ENCODE results near the gene TMEM185B. TPM values are rescaled to one million over a fixed set of nuclear protein-coding genes. Genes with fewer than 3 reads are reported as not detected.

TMEM185B gene
- total RNA-seq, 2 donors from 2014 or later, result 20.9 to 21.1 TPM

GRCh38 chr2:120245520-120246332 lies 22.5 kb upstream of the TMEM185B start:
- Mint-ChIP-seq H3K36me3 (ENCODE audit: insufficient read depth in 2 of 2) (peaks cover 2 to 7% of the 10 kb centered on the region in 2 donors), H3K9me3 (peaks cover 4 to 6% of the 10 kb centered on the region in 2 donors), H3K27ac (no peak overlapping the region), H3K27me3 (ENCODE audit: low read depth) (peaks cover 36% of the 10 kb centered on the region), H3K4me3 (no peak overlapping the region), H3K4me1 (ENCODE audit: low read depth) (peaks cover 25% of the 10 kb centered on the region)
- DNase-seq (no peak), ATAC-seq (replicated peaks in 1 of 2) (no peak)

GRCh38 chr2:120244656-120245519 lies 21.7 kb upstream of the TMEM185B start:
- H3K27ac Mint-ChIP-seq, result no peak overlapping the region
- H3K4me1 Mint-ChIP-seq (ENCODE audit: low read depth), result peaks cover 25% of the 10 kb centered on the region
- peaks cover 31% of the 10 kb centered on the region for H3K27me3 Mint-ChIP-seq (ENCODE audit: low read depth)
- DNase-seq (no peak), ATAC-seq (replicated peaks in 1 of 2) (no peak)
- no peak overlapping the region for H3K4me3 Mint-ChIP-seq
- H3K9me3 Mint-ChIP-seq, result peaks cover 4 to 6% of the 10 kb centered on the region in 2 donors
- H3K36me3 Mint-ChIP-seq (ENCODE audit: insufficient read depth in 2 of 2), result peaks cover 2 to 7% of the 10 kb centered on the region in 2 donors

- no peak for ATAC-seq (replicated peaks in 1 of 2)
Measured at GRCh38 chr2:120243875-120244553, 20.8 kb upstream of the TMEM185B start.

GRCh38 chr2:120243211-120243610 lies 20.0 kb upstream of the TMEM185B start:
- Mint-ChIP-seq H3K27me3 (ENCODE audit: low read depth) (peaks cover 19% of the 10 kb centered on the region), H3K9me3 (peaks cover 4 to 6% of the 10 kb centered on the region in 2 donors), H3K4me3 (no peak overlapping the region), H3K36me3 (ENCODE audit: insufficient read depth in 2 of 2) (peaks cover 2 to 7% of the 10 kb centered on the region in 2 donors), H3K27ac (no peak overlapping the region), H3K4me1 (ENCODE audit: low read depth) (peaks cover 24% of the 10 kb centered on the region)
- ATAC-seq (replicated peaks in 1 of 2) (no peak), DNase-seq (no peak)

More at GRCh38 chr2:120243875-120244553, 20.8 kb upstream of the TMEM185B start:
- H3K27me3 Mint-ChIP-seq (ENCODE audit: low read depth), result peaks cover 25% of the 10 kb centered on the region
- peaks cover 25% of the 10 kb centered on the region for H3K4me1 Mint-ChIP-seq (ENCODE audit: low read depth)
- peaks cover 2 to 7% of the 10 kb centered on the region in 2 donors for H3K36me3 Mint-ChIP-seq (ENCODE audit: insufficient read depth in 2 of 2)
- no peak overlapping the region for H3K4me3 Mint-ChIP-seq
- DNase-seq, result no peak
- peaks cover 4 to 6% of the 10 kb centered on the region in 2 donors for H3K9me3 Mint-ChIP-seq
- no peak overlapping the region for H3K27ac Mint-ChIP-seq

- Mint-ChIP-seq H3K36me3 (ENCODE audit: insufficient read depth in 2 of 2) (peaks cover 2 to 7% of the 10 kb centered on the region in 2 donors), H3K4me1 (ENCODE audit: low read depth) (peaks cover 20% of the 10 kb centered on the region), H3K4me3 (no peak overlapping the region), H3K27me3 (ENCODE audit: low read depth) (peaks cover 12% of the 10 kb centered on the region), H3K27ac (no peak overlapping the region), H3K9me3 (peaks cover 4 to 6% of the 10 kb centered on the region in 2 donors)
- no peak for ATAC-seq (replicated peaks in 1 of 2)
- DNase-seq, result no peak
Measured at GRCh38 chr2:120241684-120242083, 18.5 kb upstream of the TMEM185B start.

GRCh38 chr2:120240901-120241429 lies 17.8 kb upstream of the TMEM185B start:
- peaks cover 15% of the 10 kb centered on the region for H3K4me1 Mint-ChIP-seq (ENCODE audit: low read depth)
- ATAC-seq (replicated peaks in 1 of 2), result no peak
- peaks cover 7% of the 10 kb centered on the region for H3K27me3 Mint-ChIP-seq (ENCODE audit: low read depth)
- H3K9me3 Mint-ChIP-seq, result peaks cover 4 to 6% of the 10 kb centered on the region in 2 donors
- peaks cover 2 to 7% of the 10 kb centered on the region in 2 donors for H3K36me3 Mint-ChIP-seq (ENCODE audit: insufficient read depth in 2 of 2)
- H3K4me3 Mint-ChIP-seq, result no peak overlapping the region
- DNase-seq, result no peak
- no peak overlapping the region for H3K27ac Mint-ChIP-seq

- Mint-ChIP-seq H3K27me3 (ENCODE audit: low read depth) (peaks cover 7% of the 10 kb centered on the region), H3K4me1 (ENCODE audit: low read depth) (peaks cover 15% of the 10 kb centered on the region), H3K4me3 (no peak overlapping the region), H3K9me3 (peaks cover 4 to 8% of the 10 kb centered on the region in 2 donors), H3K27ac (no peak overlapping the region), H3K36me3 (ENCODE audit: insufficient read depth in 2 of 2) (peaks cover 2 to 8% of the 10 kb centered on the region in 2 donors)
- ATAC-seq (replicated peaks in 1 of 2) (peak in 1 of 2 donors; percentile 39), DNase-seq (no peak)
Measured at GRCh38 chr2:120239488-120240287, 16.5 kb upstream of the TMEM185B start.

- H3K4me3 Mint-ChIP-seq, result no peak overlapping the region
- no peak for ATAC-seq (replicated peaks in 1 of 2)
Measured at GRCh38 chr2:120238728-120239487, 15.7 kb upstream of the TMEM185B start.

GRCh38 chr2:120237491-120237902 lies 14.3 kb upstream of the TMEM185B start:
- H3K36me3 Mint-ChIP-seq (ENCODE audit: insufficient read depth in 2 of 2), result peaks cover 0 to 2% of the 10 kb centered on the region in 2 donors

More at GRCh38 chr2:120238728-120239487, 15.7 kb upstream of the TMEM185B start:
- peaks cover 15% of the 10 kb centered on the region for H3K4me1 Mint-ChIP-seq (ENCODE audit: low read depth)
- no peak for DNase-seq
- no peak overlapping the region for H3K27ac Mint-ChIP-seq
- peaks cover 4 to 5% of the 10 kb centered on the region in 2 donors for H3K9me3 Mint-ChIP-seq
- H3K27me3 Mint-ChIP-seq (ENCODE audit: low read depth), result peaks cover 7% of the 10 kb centered on the region
- peaks cover 0 to 9% of the 10 kb centered on the region in 2 donors for H3K36me3 Mint-ChIP-seq (ENCODE audit: insufficient read depth in 2 of 2)

GRCh38 chr2:120236791-120237190 lies 13.6 kb upstream of the TMEM185B start:
- Mint-ChIP-seq H3K4me3 (no peak overlapping the region), H3K27ac (no peak overlapping the region), H3K4me1 (ENCODE audit: low read depth) (peaks cover 30% of the 10 kb centered on the region), H3K36me3 (ENCODE audit: insufficient read depth in 2 of 2) (peaks cover 0 to 2% of the 10 kb centered on the region in 2 donors), H3K27me3 (ENCODE audit: low read depth) (peaks cover 7% of the 10 kb centered on the region), H3K9me3 (peaks cover 0 to 2% of the 10 kb centered on the region in 2 donors)
- DNase-seq (no peak), ATAC-seq (replicated peaks in 1 of 2) (no peak)

More at GRCh38 chr2:120237491-120237902, 14.3 kb upstream of the TMEM185B start:
- Mint-ChIP-seq H3K27me3 (ENCODE audit: low read depth) (peaks cover 7% of the 10 kb centered on the region), H3K9me3 (peaks cover 0 to 2% of the 10 kb centered on the region in 2 donors), H3K4me3 (no peak overlapping the region), H3K4me1 (ENCODE audit: low read depth) (peaks cover 23% of the 10 kb centered on the region), H3K27ac (no peak overlapping the region)
- ATAC-seq (replicated peaks in 1 of 2) (no peak), DNase-seq (no peak)

GRCh38 chr2:120236316-120236715 lies 13.1 kb upstream of the TMEM185B start:
- H3K9me3 Mint-ChIP-seq, result peaks cover 0 to 2% of the 10 kb centered on the region in 2 donors
- H3K36me3 Mint-ChIP-seq (ENCODE audit: insufficient read depth in 2 of 2), result peaks cover 0 to 2% of the 10 kb centered on the region in 2 donors

More at GRCh38 chr2:120236316-120236715, 13.1 kb upstream of the TMEM185B start:
- DNase-seq (no peak), ATAC-seq (replicated peaks in 1 of 2) (no peak)
- no peak overlapping the region for H3K4me3 Mint-ChIP-seq
- peaks cover 7% of the 10 kb centered on the region for H3K27me3 Mint-ChIP-seq (ENCODE audit: low read depth)
- H3K27ac Mint-ChIP-seq, result no peak overlapping the region
- peaks cover 35% of the 10 kb centered on the region for H3K4me1 Mint-ChIP-seq (ENCODE audit: low read depth)
